GM12873 (cell line): ENCODE measurements around the gene DSG4.

Experiments
- TF ChIP-seq, protein P1 (sequence below): IDR thresholded peaks from 2 replicates; pipeline ENCODE4 v1.5.1; 2012; ENCODE audit warnings: low read depth, mild to moderate bottlenecking, moderate library complexity, low read length, control low read depth; ENCODE audit not compliant: insufficient read depth; ENCODE audit errors: missing control alignments

DSG4 gene

DNA sequence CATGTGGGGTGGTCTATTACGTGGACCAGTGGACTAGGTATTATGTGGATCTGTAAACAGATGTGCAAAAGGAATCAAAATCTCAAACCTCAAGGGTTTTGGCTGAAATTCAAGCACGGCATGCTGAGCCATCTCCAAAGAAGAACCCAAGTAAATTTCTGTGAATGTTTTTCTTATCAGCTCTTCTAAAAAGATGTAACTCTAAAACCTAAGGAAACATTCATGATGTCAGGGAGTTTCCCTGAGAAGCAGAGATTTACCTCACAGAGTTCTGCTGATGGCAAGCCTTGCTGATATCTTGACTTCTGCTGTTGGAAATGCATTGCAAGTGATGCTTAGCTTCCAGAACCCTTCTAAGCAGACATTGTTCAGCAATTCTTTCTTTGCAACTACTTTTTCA, 21.6 kb downstream of the DSG4 start:
- TF ChIP-seq, protein P1, sequence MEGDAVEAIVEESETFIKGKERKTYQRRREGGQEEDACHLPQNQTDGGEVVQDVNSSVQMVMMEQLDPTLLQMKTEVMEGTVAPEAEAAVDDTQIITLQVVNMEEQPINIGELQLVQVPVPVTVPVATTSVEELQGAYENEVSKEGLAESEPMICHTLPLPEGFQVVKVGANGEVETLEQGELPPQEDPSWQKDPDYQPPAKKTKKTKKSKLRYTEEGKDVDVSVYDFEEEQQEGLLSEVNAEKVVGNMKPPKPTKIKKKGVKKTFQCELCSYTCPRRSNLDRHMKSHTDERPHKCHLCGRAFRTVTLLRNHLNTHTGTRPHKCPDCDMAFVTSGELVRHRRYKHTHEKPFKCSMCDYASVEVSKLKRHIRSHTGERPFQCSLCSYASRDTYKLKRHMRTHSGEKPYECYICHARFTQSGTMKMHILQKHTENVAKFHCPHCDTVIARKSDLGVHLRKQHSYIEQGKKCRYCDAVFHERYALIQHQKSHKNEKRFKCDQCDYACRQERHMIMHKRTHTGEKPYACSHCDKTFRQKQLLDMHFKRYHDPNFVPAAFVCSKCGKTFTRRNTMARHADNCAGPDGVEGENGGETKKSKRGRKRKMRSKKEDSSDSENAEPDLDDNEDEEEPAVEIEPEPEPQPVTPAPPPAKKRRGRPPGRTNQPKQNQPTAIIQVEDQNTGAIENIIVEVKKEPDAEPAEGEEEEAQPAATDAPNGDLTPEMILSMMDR: no peak

DNA sequence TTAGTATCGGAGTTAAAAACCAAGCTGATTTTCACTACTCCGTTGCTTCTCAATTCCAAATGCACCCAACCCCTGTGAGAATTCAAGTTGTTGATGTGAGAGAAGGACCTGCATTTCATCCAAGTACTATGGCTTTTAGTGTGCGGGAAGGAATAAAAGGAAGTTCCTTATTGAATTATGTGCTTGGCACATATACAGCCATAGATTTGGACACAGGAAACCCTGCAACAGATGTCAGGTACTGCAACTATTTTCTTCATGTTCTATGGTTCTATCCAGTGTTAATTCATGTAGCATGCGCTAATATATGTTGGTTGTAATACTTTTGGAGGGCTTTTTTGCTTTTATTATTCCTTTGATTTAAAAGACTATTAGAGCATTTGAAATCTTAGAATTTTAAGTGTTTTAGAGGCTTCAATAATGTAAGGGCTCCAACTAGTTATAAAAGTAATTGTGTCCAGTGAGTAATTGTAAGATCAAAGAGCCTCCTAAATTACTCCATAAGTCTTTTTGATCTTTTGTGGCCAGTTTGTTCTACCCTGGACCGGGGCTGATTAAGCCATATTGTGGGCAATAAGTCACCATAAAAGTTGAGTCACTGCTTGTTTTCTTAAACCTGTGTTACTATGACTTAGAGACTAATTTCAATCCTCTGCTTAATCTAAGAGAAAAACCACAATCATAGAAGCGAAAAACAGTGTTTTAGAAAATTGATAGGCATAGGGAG, 22.9 kb downstream of the DSG4 start:
- TF ChIP-seq, protein P1: no peak

DNA sequence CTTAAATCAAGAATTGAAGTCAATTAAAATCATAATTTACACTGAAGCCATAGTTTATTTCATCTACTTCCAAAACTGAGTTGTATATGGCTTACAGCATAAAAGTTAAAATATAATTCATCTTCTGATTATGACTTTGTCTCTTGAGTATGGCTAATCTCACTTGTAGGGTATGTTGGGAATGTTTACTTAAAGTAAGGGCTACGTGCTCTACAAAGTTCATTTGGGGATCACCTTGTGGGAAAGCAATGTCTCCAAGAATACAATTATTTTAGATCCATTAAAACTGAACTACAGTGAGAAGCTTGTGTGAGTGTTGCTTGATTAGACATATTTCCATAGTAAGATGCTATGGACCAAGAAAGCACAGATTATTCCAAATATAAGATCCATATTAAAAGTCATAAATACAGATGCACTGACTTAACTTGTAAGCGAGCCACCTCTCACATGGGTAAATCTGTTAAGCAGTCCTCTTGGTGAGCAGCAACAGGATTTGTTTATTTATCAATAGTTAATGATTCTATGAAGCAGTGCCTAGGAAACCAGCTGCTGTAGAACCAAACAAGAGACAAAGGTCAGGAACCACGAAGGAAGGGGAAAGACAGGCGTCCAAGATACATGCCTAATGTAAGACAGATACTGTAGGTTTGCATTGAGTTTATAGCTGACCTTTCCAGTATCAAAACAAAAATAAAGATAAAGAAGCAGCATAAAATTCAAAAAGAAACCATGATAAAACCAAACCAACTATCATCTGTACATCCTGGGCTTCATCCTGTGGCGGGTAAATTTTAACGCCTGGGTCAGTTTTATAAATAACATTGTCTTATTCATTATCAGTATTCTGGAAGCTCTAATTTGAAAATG, 24.8 kb downstream of the DSG4 start:
- TF ChIP-seq, protein P1: no peak

DNA sequence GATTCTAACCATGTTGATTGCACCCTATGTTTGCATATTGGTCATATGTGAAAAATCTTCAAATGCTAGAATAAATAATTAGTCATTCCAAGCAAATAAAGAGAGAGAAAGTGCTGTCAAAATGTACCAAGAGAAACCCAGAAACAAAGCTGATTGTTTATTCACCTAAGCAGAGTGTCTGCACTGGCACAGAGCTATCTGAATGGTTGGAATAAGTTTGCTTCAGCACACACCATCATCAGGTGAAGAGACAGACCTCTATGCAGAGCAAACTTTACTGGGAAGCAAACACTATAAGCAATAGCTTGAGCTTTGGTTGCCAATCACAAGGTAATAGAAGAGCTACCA, 25.4 kb downstream of the DSG4 start:
- TF ChIP-seq, protein P1: no peak

DNA sequence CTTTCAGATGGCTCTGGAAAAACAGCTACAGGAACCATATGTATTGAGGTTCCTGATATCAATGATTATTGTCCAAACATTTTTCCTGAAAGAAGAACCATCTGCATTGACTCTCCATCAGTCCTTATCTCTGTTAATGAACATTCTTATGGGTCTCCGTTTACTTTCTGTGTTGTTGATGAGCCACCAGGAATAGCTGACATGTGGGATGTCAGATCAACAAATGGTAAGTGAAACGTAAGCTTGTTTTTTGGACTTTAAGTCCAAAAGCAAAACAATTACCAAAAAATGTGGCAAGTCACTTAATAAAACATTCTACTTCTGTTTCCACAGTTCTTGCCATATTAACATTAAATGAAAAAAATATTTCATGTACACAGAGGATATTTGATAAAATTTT, 26.8 kb downstream of the DSG4 start:
- TF ChIP-seq, protein P1: no peak

DNA sequence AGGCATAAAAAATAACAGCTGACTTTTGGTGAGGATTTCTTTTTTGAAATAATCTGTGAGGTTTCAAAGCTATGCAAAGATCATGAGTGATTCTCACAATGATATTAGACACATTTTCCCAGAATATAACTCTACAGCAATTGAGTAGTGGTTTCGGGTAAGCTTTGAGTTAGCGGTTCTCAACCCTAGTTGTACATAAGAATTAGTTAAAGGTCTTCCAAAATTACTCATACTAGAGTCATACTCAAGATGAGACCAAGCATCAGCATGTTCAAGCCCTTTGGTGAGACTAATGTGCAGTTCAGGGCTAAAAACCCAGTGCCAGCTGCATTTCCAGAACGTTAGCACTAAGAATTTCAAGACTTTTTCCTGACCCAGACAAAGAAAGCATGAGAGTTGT, 31.1 kb downstream of the DSG4 start:
- TF ChIP-seq, protein P1: no peak

DNA sequence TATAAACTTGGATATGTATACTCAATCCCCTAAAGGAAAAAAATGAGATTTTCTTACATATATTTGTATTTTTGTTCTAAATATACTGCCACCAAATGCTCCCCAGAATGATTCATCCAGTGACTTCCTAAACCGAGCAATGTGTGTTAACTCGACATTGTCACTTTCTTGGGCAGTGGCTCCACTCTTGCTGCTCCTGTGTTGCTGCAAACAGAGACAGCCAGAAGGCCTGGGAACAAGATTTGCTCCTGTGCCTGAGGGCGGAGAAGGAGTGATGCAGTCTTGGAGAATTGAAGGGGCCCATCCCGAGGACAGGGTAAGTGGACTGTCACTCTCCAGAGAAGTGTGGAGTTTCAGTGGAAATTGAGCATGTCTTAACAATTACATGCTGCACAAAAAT, 32.7 kb downstream of the DSG4 start:
- TF ChIP-seq, protein P1: no peak
